NK-92 treated with Interleukin-12 subunit alpha and Interleukin-12 subunit beta, amount 100 ng/mL, for 24 hours (cell line): ENCODE results near the gene KIRREL1.

Experiments used
- DNase-seq: peaks from one replicate; lab custom pipeline; 2025; lab: John Stamatoyannopoulos, UW

Gene KIRREL1

DNA sequence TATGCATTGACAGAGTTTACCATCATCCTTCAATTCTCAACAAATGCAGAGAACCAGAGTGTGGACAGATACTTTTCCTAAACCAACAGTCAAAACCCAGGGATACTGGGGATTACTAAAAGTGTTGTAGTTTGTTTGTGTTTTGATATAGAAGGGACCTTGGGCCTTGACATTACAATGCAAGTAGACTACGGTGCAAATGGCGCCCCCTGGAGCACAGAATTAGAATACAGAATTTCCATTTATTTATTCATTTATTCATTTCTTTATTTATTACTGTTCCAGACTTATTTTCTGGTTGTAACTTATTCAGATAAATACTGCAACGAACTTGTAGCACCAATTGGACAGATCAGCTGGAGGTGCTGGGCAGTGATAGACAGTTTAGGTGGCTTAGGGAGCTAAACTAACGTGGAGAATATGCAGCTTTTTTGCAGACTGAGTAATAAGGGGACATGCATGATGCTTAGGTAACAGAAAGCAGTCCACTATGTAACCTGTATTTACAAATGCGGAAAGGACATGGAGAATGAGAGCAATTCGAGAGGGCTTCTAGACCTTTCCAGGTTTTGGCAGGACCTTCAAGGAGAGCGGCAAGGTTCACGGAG is 42.6 kb downstream of the KIRREL1 start:
- DNase-seq = no peak

DNA sequence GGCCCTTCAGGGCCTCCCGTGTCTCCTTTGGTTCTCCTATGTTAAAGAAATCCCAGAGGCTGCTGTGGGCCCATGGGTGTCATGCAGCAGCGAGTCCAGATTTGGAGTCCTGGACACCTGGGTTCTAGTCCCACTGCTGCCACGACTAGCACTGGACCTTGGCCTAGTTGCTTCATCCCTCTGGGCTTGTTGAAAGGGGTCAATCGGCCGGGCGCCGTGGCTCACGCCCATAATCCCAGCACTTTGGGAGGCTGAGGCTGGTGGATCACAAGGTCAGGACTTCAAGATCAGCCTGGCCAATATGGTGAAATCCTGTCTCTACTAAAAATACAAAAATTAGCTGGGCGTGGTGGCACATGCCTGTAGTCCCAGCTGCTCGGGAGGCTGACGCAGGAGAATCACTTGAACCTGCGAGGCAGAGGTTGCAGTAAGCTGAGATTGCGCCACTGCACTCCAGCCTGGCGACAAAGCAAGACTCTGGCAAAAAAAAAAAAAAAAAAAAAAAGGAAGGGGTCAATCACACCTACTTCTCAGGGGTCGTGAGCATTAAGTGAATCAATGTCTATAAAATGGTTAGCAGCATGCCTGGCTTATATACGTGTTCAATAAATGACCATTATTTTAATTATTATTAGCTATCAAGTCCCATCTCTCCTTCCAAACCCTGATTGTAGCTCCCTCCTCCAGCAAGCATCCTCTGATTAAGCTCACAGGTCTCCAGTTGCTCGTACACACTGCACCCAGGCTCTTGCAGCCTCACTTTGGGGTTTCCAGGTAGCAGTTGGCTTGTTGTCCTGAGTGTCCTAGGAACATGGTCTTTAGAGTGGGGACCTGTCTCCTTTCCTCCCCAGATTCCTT is 43.8 kb downstream of the KIRREL1 start:
- DNase-seq = no peak

DNA sequence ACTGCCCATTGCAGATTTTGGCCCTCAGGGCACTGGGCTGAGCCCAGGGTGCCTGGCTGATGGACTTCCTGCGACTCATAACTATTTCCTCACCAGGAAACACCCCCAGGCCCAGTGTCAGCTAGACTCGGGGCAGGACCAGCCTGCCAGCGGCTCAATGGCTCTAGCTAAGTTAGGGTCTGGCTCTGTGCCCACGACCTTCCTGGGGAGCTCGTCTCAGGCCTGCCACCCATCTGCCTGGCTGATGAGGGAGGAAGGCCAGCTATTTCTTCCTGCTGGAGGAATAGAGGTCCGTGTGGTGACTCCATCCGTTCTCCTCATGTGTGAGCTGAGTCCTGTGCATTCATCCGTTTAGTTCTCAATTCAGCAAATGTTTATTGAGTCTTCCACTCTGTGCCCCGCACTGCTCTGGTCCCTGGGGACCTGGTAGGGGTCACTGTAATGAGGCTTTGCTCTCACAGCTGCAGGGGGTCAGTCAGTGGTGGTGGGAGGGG is 44.5 kb downstream of the KIRREL1 start:
- no peak for DNase-seq

DNA sequence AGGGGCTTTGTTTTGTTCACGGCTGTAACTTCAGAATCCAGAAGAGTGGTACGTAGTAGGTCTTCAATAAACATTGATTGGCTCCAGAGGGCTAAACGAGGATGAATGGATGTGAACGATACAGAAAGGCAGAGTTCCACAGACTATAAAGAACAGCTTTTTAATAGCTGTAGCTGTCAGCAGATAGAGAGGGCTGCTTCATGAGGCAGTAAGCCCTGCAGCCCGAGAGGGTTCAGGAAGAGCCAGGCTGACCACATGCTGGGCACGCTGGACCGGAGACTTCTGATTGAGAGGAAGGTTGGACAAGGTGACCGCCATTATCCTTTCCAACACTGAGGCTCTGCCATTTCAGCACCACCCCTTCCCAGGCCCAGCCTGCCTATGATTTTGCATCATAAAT is 45.3 kb downstream of the KIRREL1 start:
- no peak for DNase-seq

DNA sequence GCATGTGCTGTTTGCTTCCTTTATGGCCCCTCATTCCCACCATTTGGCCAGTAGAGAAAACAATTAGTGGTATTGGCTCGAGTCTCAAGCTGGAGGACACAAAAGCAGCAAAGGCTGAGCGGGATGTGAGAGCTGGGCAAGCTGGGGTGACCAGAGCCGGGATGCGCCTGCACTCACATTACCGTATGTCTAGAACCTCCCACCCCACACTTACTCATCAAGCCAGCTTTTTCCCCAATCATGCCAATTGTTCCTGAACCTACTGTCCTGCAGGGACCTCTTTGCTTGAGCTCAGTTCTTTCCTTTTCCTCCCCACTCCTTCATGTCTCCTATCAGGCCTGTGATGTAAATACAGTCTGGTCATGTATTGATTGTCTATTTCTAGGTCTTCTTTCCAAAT is 45.9 kb downstream of the KIRREL1 start:
- DNase-seq = no peak

DNA sequence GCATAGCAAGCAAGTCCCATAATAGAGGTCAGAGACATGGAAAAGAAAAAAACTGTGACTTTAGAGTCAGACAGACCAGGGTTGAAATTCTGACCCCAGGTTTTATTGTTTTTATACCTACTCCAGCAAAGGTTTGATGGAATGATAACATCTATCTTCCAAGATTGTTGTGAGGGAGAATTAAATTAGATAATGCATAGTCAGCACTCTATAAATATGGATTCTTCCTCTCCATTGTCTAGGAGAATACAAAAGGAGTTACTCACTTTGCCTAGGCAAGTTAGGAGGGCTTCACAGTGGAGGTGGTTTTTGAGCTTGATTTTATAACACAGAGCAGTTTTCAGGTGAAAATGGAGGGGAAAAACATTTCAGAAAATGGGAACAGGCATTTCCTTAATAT is 46.9 kb downstream of the KIRREL1 start:
- no peak for DNase-seq

DNA sequence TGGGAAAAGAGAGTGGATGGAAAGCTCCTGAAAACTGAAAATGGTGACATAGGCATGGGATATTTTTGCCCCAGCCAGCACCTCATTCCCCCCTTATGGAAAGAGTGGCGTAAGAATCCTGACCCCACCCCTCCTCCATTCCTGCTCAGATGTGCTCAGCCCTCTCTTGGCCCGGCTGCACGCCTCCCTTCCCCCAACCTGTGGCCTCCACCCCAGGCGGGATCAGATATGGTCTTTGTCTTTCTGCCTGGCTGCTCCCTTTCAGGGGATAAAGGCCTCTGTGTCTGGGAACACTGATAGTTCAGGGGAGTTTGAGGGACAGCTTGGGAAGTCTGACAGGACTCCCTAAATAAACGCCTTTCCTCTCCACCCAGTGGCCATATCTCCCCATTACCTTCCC is 49.8 kb downstream of the KIRREL1 start:
- no peak for DNase-seq

DNA sequence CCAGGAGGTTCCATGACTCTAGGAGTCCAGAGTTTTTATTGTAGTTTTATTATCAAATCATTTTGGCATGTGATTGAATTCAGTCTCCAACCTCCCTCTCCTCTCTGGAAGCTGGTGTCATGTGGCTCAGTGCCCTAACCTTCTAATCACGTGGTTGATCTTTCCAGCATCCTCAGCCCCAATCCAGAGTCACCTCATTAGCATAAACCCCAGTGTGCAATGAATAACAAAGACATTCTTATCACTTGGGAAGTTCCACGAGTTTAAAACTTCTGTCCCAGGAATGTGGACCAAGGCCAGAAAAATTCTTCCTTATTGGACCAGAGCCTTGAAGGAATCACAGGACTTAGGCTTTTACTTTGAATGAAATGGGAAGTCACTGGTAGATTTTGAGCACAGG is 52.2 kb downstream of the KIRREL1 start:
- DNase-seq = no peak

DNA sequence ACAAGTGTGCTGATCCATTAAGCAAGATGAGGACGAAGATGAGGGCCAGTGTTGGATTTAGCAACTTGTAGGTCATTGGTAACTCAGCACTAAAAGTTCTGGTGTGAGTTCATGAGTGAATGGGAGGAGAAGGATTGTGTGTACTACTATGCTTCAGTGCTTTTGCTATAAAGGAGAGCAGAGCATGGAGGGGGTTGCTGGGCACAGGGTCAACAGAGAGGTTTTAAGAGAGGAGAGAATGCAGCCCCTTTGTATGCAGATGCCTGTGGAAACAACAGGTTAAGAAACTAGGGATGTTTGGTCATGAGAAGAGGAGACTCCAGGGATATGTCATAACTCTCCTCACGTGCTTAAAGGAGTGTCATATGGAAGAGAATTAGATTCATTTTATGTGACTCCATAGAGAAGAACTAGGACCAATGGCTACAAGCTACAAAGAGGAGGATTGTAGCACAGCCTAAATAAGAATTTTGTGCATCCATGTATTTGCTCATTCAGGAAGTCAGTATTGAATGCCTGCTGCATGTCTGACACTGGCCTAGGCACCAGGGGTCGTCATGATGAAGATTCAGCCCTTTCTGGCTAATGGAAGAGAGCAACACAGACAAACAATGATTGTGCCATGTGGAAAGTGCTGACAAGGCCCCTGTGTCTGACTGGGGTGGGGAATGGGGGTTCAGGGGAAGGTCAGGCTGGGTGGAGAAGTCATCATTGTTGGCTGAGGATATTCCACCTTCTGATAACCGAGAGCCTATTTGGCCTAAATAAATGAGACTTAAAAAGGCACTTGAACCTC is 53.5 kb downstream of the KIRREL1 start:
- no peak for DNase-seq

DNA sequence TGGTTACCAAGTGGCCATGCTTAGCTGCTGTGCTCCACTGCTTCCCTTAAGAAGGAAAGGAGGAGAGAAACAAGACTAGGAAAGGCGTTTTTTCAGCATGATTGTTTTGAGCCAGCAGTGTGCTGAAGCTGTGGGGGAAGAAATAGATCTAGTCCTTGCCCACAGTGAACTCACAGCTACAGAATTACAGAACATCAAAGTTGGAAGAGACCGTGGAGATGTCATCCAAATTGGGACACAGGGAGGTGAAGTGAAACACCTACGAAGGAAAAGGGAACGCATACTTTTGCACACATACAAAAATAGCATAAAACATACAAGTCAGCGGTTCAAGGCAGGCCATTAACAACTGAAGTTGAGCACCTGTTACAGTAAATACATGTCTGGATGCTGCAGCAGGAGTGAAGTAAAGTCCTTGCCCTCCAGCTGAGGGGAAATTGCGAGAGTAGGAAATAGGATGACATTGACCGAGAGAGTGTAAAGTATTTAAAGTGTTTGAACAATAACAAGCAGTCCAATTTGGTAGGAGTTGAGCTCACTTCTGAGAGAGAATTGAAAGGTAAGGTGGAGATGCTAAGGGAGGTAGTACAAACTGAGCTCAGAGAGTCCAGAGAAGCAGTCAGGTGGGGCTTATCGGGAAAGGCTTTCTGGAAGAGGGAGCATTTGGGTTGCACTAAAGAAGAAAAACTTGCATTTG is 55.1 kb downstream of the KIRREL1 start:
- DNase-seq = no peak

DNA sequence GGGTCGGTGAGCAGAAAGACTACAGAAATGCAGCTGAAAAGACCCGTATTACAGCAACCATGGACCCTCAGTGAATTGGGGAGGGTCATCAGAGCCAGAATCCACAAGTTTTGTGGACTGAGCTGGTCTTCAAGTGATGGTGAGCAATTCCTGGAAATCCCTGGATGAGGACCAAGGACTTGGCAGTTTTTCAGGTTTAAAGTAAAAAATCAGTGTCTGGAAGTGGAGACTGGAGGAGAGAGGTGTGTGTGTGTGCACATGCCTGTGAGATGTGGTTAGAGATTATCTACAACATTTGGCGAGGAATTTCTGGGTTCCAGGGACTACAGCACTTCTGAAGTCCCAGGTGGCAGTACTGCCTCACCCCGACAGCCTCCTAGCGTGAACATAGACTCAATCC is 56.4 kb downstream of the KIRREL1 start:
- no peak for DNase-seq

DNA sequence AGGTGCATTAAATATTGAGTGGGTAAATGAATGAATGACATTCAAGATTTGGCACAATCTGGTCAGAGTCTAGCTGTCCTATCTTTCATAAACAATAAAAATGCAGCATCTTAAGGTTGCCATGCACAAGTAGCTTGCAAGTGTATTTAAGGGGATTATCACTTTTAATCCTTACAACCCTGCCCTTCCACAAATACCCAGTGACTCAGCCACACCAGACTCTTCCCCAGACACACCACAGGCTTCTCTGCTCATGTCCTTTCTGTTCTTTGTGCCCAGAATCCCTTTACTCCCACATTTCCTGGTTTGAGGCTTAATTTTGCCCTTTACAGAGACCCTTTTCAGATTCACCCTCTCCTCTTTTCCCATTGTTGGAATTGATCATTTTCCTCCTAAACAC is 59.8 kb downstream of the KIRREL1 start:
- DNase-seq = no peak

DNA sequence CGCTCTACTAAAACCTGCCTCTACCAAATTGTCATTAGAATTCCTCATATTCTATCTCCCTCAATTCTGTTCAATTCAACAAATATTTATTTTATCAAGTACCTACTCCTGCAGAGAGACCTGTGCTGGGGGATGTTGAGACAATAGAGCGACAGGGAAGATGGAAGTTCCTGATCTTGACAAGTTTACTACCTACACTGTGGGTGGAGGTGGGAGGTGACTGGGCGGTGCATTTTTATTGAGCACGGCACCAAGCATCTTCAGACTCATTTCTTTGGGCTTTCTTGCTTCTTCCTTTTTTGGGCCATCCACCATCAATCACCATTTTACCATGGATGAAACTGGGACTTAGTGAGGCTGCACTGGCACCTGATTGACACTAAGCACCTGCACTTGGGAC is 61.3 kb downstream of the KIRREL1 start:
- no peak for DNase-seq

DNA sequence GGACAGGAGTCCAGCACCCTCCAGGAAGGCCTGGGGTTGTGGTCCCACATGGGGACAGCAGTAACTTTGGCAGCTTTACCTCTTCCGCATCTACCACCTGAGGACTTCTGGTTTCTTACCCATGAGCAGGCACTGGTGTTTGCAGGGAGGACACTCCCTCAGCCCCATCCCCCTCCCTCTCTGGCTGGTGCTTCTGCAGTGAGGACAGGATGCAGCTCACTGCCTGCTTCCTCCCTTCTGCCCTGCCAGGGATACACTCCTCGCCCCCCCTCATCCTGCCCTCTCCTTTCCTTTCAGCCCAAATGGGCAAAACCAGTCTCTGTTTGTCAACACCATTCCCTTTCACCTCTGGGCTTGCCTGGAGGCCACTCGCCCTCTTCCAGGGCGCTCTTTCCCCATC is 62.4 kb downstream of the KIRREL1 start:
- no peak for DNase-seq

DNA sequence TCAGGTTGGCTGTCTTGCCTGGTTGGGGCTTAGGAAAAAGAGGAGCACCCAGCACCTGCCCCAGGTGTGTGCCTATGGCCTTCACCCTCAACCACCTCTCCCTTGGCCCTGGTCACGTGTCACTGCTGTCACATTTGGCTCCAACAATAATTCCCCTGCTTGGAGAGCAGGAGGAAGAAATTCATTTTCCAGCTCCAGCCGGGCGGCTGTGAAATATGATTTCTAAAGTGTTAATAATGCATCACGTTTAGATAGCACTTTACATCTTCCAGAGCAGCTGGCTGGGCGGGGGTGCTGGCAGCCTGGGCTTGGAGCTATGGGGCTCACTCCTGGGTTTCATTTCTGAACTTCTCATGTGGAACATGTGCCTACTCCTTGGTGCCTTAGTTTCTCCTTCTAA is 63.1 kb downstream of the KIRREL1 start:
- DNase-seq = no peak

DNA sequence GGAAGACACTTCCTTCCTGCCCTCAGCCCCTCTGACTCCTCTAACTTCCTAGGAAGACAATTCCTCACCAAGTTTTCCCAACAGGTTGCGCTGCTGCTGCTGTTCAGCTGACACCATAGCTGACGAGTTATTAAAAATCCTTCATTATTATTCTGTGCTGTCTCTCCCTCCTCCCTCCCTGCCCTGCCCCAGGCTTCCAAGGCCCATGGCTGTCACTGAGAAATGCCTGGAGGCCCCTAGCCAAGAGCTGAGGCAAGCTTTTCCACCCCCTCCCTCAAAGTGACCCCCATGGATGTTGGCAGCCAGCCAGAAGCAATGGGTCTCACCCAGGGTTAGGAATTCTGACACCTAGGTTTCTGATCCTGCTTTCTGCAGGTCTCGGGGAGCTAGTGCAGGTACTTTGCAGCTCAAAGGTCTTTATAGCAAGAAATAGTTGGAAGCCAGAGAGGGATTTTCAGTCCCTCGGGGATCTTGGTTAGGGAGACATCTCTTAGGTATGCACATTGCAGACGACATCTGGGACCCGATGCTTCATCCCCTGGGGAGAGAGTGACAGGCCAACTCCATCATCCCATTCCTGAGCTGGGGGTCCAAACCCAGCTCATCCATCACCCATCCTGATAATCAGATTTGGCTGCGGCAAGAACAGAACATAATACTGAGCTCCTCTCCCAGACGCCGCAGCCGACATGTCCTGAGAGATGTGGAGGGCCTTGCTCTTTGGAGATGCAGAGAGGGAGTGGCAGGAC is 65.0 kb downstream of the KIRREL1 start:
- DNase-seq = no peak

DNA sequence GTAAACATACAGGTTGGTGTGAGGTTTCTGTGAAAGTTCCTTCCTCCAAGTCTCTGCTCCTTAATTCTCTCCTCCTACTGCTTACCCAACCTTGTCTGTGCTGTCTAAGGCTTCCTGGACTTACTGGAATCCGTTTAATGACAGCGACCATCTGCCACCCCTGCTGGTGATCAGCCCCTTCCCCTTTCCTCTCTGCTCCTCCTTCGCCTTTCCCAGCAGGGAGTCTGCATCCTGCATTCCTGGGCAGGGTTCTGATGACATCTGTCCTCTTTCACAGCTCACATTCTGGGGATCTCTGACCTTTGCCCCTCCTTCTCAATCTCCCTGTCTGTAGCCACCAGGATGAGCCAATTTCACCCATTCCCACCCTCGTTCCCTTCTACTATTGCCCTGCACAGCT is 66.5 kb downstream of the KIRREL1 start:
- DNase-seq = no peak

DNA sequence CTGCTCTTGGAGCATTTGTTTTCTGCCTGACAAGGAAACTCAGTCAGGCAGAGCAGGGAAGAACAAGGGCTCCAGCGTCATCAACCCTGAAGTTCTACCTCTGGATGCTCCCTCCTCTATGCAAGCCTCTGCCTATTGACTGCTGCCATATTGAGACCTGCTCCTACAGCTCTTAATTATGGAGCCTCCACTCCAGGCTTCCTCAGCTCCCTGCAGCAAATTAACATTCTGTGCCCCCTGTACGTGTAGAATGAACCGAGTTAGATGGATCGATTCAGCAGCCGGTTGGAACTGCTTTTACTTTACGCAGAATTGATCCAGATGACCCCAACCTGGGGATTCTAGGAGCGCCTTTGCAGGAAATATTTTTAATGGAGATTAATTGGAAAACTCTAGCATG is 68.7 kb downstream of the KIRREL1 start:
- no peak for DNase-seq

DNA sequence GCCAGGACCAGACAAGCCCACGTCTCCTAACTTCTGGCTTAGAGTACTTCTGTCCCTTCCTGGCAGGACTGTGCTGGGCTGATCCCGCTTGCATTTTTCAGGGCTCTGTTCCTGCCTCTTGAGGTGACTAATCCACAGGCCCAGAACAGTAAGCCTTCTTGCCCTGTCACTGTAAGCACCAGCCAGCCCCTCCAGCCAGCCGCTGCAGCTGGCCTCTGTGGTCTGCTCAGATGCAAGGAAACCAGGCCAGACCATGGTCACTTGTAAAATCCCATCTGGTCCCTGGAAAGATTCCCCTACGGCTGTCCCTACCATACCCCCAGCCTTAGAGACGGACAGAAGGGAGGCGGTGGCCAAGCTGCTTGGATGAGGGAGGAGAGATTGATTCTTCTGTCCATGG is 74.2 kb downstream of the KIRREL1 start:
- no peak for DNase-seq

DNA sequence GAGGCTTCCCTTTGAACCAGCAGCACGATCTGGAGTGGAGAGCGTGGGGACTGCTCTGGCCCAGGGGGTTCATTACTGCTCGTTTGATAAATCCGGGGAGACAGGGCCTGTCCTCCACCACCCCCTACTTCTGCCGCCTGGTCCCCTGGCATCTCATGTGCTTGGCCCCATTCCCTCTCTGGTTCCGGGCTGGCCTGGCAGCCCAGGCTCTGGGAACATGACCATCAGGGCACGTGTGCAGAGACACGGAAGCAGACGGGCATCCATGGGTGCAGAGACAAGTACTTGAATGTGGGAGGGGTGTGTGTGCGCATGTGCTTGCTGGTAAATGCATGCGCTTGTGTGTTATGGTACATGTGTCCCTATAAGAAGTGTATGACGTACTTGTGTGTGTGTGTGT is 75.5 kb downstream of the KIRREL1 start:
- DNase-seq = no peak

DNA sequence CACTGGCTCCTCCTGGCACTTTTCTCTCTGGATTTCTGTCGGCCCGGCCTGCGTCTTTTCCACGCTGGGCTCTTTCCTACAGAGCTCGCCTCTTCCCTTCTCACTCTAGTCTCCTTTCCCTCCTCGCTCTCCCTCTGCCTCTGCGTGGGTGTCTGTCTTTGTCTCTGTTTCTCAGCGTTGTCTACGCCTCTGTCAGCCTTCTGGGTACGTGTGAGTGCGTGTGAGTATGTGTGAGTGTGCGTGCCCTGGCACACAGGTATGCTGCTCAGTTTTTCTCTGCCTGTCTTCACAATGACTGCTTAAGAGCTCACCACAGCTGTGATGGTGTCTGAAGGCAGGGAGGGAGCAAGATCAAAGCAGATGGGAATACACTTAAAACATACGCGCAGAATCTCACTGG is 77.7 kb downstream of the KIRREL1 start:
- no peak for DNase-seq

DNA sequence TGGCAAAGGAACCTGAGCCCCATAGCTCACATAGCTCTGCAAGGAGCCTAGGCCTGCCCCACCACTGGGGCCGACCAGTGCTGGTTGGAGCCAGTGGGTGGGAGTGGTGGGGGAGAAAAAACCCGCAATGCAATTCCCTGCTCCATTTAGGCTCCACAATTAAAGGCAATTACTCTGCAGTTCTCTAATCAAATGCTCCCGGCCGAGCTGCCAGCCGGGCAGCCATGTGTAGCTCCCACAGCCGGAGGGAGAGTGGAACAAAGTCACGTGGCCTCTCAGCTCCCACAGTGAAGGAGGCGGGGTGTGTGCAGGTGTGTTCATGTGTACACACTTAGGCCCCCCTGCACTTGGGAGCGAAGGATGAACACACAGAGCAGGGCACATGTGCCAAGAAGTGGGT is 81.6 kb downstream of the KIRREL1 start:
- no peak for DNase-seq
